AG09309 (cell line): ENCODE measurements around the gene KRT14.

Experiments used
- DNase-seq: peaks from one replicate; pipeline ENCODE4 v3.0.0-alpha.2; 2010; ENCODE audit warnings: low read depth
- H3K4me3 ChIP-seq: 2 replicates; pipeline ENCODE4 v1.5.1; 2011; ENCODE audit warnings: mild to moderate bottlenecking, low read depth, low read length, moderate library complexity; ENCODE audit not compliant: control insufficient read depth
- CTCF ChIP-seq: IDR thresholded peaks from 2 replicates; pipeline ENCODE4 v1.5.1; 2011; ENCODE audit warnings: mild to moderate bottlenecking, low read depth, low read length, inconsistent platforms; ENCODE audit not compliant: insufficient read depth, control insufficient read depth; ENCODE audit errors: missing control alignments

KRT14 gene

GRCh38 chr17:41571561-41572434, 14.9 kb downstream of the KRT14 start, which contains the start of gene KRT9:
Gene KRT9 (minus strand): TSS chr17:41572059. CDS start chr17:41571992, 67 bp downstream.
- no peak for DNase-seq
- H3K4me3 ChIP-seq = no peak within 1 kb of the TSS
- no peak for TF ChIP-seq CTCF

- no peak for TF ChIP-seq CTCF
- no peak overlapping the region for H3K4me3 ChIP-seq
- DNase-seq = no peak
Measured at GRCh38 chr17:41567317-41567716, 19.4 kb downstream of the KRT14 start.

DNA sequence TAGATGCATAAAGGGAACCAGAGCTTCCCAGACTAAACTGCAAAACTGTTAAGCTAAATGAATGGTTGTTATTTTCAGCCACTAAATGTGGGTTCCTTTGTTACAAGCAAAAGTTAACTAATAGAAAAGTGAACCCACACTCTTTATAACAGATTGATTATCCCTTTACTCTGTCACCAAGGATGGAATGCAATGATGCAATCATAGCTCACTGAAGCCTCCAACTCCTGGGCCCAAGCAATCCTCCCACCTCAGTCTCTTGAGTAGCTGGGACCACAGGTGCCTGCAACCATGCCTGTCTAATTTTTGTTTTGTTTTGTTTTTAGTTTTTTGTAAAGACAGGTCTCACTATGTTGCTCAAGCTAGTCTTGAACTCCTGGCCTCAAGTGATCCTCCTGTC, 21.4 kb downstream of the KRT14 start:
- no peak for DNase-seq
- no peak overlapping the region for H3K4me3 ChIP-seq
- TF ChIP-seq CTCF = no peak

DNA sequence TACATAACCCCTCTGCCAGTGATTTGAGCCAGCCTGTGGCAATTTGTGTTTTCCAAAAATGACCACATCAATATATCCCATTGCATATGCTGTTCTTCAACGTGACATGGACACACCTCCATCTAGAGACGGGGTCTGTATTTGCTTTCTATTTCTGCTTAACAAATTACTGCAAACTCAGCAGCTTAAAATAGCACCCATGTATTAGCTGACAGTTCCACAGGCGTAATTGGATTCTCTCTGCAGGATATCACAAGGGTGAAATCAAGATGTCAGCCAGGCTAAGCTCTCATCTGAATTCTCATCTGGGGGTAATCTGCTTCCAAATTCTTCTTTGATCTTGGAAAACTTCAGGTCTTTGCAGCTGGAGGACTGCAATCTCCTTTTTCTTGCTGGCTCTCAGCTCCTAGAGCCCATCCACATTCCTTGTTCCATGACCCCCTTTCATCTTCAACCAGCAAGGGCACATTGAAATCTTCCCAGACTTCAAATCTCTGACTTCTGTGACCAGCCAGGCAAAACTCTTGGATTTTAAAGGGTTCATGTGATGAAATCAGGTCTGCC, 23.0 kb downstream of the KRT14 start:
- DNase-seq = no peak
- no peak for TF ChIP-seq CTCF
- H3K4me3 ChIP-seq = no peak overlapping the region

DNA sequence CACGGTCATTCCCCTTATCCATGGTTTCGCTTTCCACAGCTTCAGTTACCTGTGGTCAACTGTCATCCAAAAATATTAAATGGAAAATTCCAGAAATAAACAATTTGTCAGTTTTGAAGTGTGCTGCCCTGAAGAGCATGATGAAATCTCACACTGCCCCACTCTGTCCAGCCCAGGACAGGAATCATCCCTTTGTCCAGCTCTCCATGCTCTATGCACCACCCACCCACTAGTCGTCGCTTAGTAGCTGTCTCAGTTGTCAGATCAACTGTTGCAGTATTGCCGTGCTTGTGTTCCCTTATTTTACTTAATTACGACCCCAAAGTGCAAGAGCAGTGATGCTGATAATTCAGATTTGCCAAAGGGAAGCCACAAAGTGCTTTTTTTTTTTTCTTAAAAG, 25.1 kb downstream of the KRT14 start:
- DNase-seq = no peak
- H3K4me3 ChIP-seq = no peak overlapping the region
- no peak for TF ChIP-seq CTCF

DNA sequence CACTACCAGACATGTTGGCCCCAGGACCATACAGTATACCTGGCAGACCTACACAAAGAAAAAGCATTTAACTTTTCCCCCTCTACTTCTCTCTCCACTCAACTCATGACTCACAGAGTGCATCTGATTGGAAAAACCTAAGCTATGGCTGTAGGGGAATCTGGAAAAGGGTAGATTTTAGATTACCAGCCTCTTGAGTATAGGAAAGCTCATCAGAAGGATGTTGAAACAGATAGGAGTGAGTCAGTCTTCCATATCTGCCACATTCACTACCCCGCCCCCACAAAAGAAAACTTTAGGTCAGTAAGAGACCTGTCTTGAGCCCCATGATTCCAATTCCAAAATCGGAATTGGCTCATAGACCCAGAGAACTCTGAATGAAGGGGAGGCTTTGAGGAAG, 27.1 kb downstream of the KRT14 start:
- no peak overlapping the region for H3K4me3 ChIP-seq
- DNase-seq = no peak
- no peak for TF ChIP-seq CTCF
